Body of pancreas (tissue), 4 donors: ENCODE measurements around the gene RAB40C. TPM values are rescaled to one million over a fixed set of nuclear protein-coding genes. Genes with fewer than 3 reads are reported as not detected.

Experiments used
- ATAC-seq: fragments of 150-250 bp; one replicate; pipeline ENCODE4 v1.9.1; 2016
- DNase-seq, 4 donors: peaks; one replicate each; pipeline ENCODE4 v3.0.0-alpha.2; 2019
- H3K27ac ChIP-seq, 4 donors: fragments of 200-600 bp; sonication (generic); 1 replicate in 3 of 4; 2 replicates in 1 of 4; pipeline versions ENCODE4 v1.5.1 to v1.6.1; 2016 to 2019; ENCODE audit warnings: mild to moderate bottlenecking in 1 of 4, mixed read lengths in 1 of 4, moderate library complexity in 1 of 4
- H3K27me3 ChIP-seq, 2 donors: fragments of 200-600 bp; sonication (generic); one replicate each; pipeline ENCODE4 v1.6.0; 2016; ENCODE audit warnings: mild to moderate bottlenecking in 1 of 2
- H3K36me3 ChIP-seq, 2 donors: fragments of 200-600 bp; sonication (generic); replicated peaks in 1 of 2; 2 replicates each; pipeline ENCODE4 v1.5.1; 2016; ENCODE audit warnings: low read depth in 2 of 2; ENCODE audit not compliant: insufficient read depth in 1 of 2
- H3K4me1 ChIP-seq: fragments of 200-600 bp; sonication (generic); one replicate; pipeline ENCODE4 v1.6.0; 2016
- H3K4me3 ChIP-seq, 2 donors: fragments of 200-600 bp; sonication (generic); 1 replicate in 1 of 2; 2 replicates in 1 of 2; pipeline ENCODE4 v1.5.1; 2016 to 2019
- H3K9me3 ChIP-seq, 3 donors: fragments of 200-600 bp; sonication (generic); 1 replicate in 2 of 3; 2 replicates in 1 of 3; pipeline ENCODE4 v1.5.1; 2016
- POLR2A ChIP-seq, 3 donors: fragments of 450-650 bp; IDR thresholded peaks; one replicate each; pipeline ENCODE4 v1.6.1; 2016; ENCODE audit warnings: antibody characterized with exemption in 3 of 3, mild to moderate bottlenecking in 2 of 3
- WGBS, 2 donors: methylation state at CpG; one replicate each; pipeline ENCODE4 v1.1.5; 2017; 5-methylcytosine and 5-hydroxymethylcytosine counted together
- intact Hi-C: fragments of 100-400 bp; cut with DNase I; formaldehyde crosslinking; loops from one replicate; pipeline ENCODE4 v1.15.1; 2023
- total RNA-seq, 2 donors: library from RNA; depleted of rRNA; stranded (reverse); fragments of >200 nt; gene quantifications; one replicate each; pipeline ENCODE4 v1.1.0, GENCODE V29; 2016
- TF ChIP-seq, protein P1 (sequence below), 7 experiments: fragments of 450-650 bp in 4 of 7; fragments of 200-600 bp in 3 of 7; sonication (generic) in 3 of 7; IDR thresholded peaks; one replicate each; pipeline ENCODE4 v1.5.1; 2016 to 2019; ENCODE audit warnings: antibody characterized with exemption in 7 of 7

The RAB40C gene
- total RNA-seq, 2 donors from 2014 or later: 37.2 to 41.0 TPM

DNA sequence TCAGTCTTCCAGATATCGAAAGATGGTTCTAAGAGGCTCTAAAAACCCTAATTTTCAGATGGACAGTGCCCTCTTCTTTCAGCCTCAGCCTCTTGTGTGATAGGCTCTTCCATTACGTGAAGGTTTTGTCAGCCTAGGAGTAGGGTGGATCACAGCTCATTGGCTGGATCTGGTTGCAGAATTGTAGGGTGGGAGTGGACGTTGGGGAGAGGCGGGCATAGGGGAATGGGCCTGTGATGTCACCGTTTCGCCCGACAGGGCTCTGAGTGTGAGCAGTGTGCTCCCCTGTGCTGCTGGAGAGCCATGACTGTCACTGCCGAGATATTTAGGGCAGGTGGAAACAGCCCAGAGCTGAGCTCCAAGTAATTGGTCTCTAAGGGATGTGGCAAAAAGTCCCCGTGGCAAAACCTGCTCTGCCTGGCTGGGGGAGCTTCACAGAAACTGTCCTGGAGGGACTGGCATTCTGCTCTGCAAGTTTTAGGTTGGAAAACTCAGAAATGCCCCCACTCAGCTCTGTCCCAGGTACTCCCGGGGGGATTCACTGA lies 34.7 kb downstream of the RAB40C start:
- H3K36me3 ChIP-seq: peaks cover 4 to 7% of the 10 kb centered on the region in 2 donors
- no peaks in the 10 kb centered on the region for H3K4me1 ChIP-seq
- no peak overlapping the region for H3K4me3 ChIP-seq
- no peak for ATAC-seq
- intact Hi-C loops: no loop called here
- no peaks in the 10 kb centered on the region for H3K27me3 ChIP-seq
- H3K9me3 ChIP-seq: no peaks in the 10 kb centered on the region
- no peak for DNase-seq
- WGBS, 2 donors: 84 to 88% methylated on average over 9 to 10 of the region's 10 CpGs
- TF ChIP-seq, protein P1, sequence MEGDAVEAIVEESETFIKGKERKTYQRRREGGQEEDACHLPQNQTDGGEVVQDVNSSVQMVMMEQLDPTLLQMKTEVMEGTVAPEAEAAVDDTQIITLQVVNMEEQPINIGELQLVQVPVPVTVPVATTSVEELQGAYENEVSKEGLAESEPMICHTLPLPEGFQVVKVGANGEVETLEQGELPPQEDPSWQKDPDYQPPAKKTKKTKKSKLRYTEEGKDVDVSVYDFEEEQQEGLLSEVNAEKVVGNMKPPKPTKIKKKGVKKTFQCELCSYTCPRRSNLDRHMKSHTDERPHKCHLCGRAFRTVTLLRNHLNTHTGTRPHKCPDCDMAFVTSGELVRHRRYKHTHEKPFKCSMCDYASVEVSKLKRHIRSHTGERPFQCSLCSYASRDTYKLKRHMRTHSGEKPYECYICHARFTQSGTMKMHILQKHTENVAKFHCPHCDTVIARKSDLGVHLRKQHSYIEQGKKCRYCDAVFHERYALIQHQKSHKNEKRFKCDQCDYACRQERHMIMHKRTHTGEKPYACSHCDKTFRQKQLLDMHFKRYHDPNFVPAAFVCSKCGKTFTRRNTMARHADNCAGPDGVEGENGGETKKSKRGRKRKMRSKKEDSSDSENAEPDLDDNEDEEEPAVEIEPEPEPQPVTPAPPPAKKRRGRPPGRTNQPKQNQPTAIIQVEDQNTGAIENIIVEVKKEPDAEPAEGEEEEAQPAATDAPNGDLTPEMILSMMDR (IDR thresholded peaks at IDR 0.05): no peak
- TF ChIP-seq POLR2A (IDR thresholded peaks at IDR 0.05): no peak
- no peak overlapping the region for H3K27ac ChIP-seq

DNA sequence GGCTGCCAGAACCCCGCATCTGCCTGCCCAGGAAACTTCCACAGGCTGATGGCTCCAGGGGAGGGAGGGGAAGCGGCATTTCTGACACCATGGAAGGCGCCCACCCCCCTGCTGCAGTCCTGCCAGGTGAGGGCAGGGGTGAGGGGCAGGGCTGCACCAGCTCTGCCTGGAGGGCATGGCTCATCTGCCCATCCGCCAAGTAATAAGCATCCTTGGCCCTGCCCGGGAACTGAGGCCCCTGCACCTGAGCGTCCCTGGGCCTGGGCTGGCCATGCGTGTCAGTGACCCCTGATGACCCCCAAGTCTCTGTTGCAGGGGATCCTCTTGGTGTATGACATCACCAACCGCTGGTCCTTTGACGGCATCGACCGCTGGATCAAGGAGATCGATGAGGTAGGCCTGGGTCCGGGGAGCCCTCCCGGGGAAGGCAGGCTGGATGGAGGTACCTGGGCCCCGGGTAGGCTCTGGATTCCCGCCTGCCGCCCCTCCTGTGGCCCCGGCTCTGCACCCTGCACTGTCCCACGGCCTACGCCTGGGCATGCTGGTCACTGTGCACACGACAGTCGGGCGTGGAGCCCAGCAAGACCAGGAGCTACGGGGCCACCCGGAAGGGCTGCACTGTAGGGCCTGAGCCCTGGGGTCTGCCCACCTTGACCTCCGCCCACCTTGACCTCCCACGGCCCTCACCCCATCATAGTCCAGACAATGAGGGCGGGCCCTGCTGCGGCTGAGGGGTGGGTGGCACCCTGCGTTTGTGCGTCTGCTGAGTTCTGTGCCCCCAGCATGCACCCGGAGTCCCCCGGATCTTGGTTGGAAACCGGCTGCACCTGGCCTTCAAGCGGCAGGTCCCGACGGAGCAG lies 35.5 kb downstream of the RAB40C start:
- H3K36me3 ChIP-seq: peaks cover 4 to 7% of the 10 kb centered on the region in 2 donors
- DNase-seq (no peak), ATAC-seq (no peak)
- H3K9me3 ChIP-seq: no peaks in the 10 kb centered on the region
- no peak overlapping the region for H3K27ac ChIP-seq
- no peak overlapping the region for H3K4me3 ChIP-seq
- intact Hi-C loops: no loop called here
- no peaks in the 10 kb centered on the region for H3K27me3 ChIP-seq
- WGBS, 2 donors: 93% methylated on average over 3 to 33 of the region's 37 CpGs
- no peak for TF ChIP-seq POLR2A (IDR thresholded peaks at IDR 0.05)
- H3K4me1 ChIP-seq: peaks cover 4% of the 10 kb centered on the region

DNA sequence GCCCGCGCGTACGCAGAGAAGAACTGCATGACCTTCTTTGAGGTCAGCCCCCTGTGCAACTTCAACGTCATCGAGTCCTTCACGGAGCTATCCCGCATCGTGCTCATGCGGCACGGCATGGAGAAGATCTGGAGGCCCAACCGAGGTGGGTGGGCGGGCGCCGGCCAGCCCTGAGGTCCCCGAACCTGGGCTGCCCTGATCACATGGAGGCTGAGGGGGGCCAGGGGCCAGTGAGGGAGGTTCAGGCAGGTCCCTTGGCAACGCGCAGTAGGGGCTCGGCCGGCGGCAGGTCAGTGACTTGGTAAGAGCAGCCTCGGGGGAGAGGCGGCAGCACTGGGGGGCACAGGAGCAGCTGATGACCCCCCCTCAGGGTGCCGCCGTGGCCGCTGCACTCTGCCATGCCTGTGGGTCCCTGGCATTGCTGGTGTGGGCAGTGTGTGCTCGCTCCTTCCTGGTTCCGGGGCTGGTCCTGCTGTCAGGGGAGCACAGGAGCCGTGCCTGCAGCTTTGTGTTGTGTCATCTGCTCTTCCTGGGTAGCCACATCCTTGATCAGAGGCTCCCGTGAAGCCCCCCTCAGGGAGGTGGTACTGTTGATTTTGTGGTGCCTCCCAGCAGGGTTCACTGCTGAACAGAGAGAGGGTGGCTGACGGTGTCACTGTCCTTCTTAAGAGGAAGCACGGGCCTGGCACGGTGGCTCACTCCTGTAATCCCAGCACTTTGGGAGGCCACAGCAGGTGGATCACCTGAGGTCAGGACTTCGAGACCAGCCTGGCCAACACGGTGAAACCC lies 36.3 kb downstream of the RAB40C start:
- intact Hi-C loops: no loop called here
- Histone ChIP-seq H3K9me3 (no peaks in the 10 kb centered on the region), H3K36me3 (peaks cover 4 to 7% of the 10 kb centered on the region in 2 donors), H3K4me3 (no peak overlapping the region), H3K27me3 (no peaks in the 10 kb centered on the region), H3K4me1 (peaks cover 12% of the 10 kb centered on the region), H3K27ac (no peak overlapping the region)
- WGBS, 2 donors: 90 to 97% methylated on average over 5 to 28 of the region's 35 CpGs
- no peak for TF ChIP-seq POLR2A (IDR thresholded peaks at IDR 0.05)
- TF ChIP-seq, protein P1 (IDR thresholded peaks at IDR 0.05): no peak
- DNase-seq: no peak
- ATAC-seq: no peak

DNA sequence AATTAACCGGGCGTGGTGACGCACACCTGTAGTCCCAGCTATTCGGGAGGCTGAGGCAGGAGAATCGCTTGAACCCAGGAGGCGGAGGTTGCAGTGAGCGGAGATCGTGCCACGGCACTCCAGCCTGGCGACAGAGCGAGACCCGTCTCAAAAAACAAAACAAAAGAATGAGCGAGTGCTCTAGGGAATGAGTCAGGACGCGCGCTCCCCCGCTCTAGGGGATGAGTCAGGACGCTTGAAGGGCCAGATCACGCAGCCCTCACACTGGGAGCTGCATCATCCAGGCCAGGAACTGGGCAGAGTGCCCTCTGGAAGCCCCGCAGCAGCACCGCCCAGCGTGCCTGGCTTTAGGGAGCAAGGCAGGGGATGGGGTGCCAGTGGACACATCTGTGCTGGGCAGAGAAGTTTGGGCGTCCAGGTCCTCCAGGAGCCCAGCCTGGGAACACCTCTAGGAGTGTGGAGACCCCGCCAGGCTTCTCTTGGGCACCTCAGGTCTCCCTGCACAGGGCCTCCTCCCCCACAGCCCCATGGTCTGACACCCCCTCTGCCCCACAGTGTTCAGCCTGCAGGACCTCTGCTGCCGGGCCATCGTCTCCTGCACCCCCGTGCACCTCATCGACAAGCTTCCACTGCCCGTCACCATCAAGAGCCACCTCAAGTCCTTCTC lies 37.1 kb downstream of the RAB40C start:
- ATAC-seq (no peak), DNase-seq (peak in 2 of 4 donors; percentile 13 to 14)
- Histone ChIP-seq H3K4me3 (no peak overlapping the region), H3K36me3 (peaks cover 4 to 7% of the 10 kb centered on the region in 2 donors), H3K4me1 (peaks cover 14% of the 10 kb centered on the region), H3K9me3 (no peaks in the 10 kb centered on the region), H3K27me3 (no peaks in the 10 kb centered on the region), H3K27ac (no peak overlapping the region)
- 96% methylated on average over 24 to 29 of the region's 29 CpGs for WGBS, 2 donors
- intact Hi-C loops: no loop called here
- TF ChIP-seq, protein P1 (IDR thresholded peaks at IDR 0.05): no peak
- no peak for TF ChIP-seq POLR2A (IDR thresholded peaks at IDR 0.05)
